GM21737 (cell line): ENCODE data around the gene KRIT1.

Source experiments
- ATAC-seq: cut with Tn5 transposase; IDR thresholded peaks from one replicate; pipeline ENCODE4 v1.9.1; 2021; ENCODE audit warnings: mild to moderate bottlenecking, moderate library complexity; ENCODE audit not compliant: unreplicated experiment

KRIT1 gene

GRCh38 chr7:92158660-92159575 lies 86.8 kb downstream of the KRIT1 start:
- ATAC-seq, result peak; percentile 60

- ATAC-seq, result no peak
These were observed 88.7 kb downstream of the KRIT1 start for GRCh38 chr7:92156990-92157389.

GRCh38 chr7:92155108-92155739 lies 90.5 kb downstream of the KRIT1 start:
- no peak for ATAC-seq

- ATAC-seq, result no peak
These were observed 95.2 kb downstream of the KRIT1 start for GRCh38 chr7:92150450-92151017.

- no peak for ATAC-seq
These were observed 95.9 kb downstream of the KRIT1 start for GRCh38 chr7:92149736-92150239.
